ENCODE results near the gene MAP3K2. TPM values are rescaled to one million over a fixed set of nuclear protein-coding genes. Genes with fewer than 3 reads are reported as not detected.

Gene MAP3K2
- total and polyA plus RNA-seq, 2 of the 8 experiments (the other 6 are each of a cell fraction or from before 2014, with no cell fraction given), result 2.0 to 23.2 TPM

DNA sequence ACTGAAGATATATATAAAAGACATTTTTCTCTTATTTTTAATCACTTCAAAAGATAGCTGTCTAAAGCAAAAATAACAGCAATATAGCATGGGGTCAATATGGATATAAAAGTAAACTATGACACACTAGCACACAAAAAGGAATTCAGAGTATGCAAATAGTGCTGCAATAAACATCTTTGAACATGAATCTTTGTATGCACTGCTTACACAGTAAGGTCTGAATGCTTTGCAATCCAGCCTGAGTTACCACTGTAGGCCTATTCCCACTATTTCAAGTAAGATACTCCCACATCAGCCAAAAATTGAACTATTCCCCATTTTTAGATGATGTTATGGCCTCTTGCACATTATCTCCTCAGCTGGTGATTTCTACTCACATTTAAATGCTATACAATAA lies 66.5 kb downstream of the MAP3K2 start (continued):
- TF ChIP-seq EP300 (IDR thresholded peaks at IDR 0.05; ENCODE audit: borderline replicate concordance in 1 of 2, low read depth in 2 of 2, low read length in 2 of 2) (no peak), CHD1 (IDR thresholded peaks at IDR 0.05; ENCODE audit: low read depth, low read length) (no peak), CBX8 (IDR thresholded peaks at IDR 0.05; ENCODE audit: borderline replicate concordance, low read depth, low read length) (no peak), POLR2AphosphoS5 (IDR thresholded peaks at IDR 0.05; ENCODE audit: low read depth, low read length) (no peak), BCL11A (IDR thresholded peaks at IDR 0.05; ENCODE audit: low read depth in 2 of 2, low read length in 2 of 2) (no peak)
